PC-3 (cell line): ENCODE measurements around the gene POP4. TPM values are rescaled to one million over a fixed set of nuclear protein-coding genes. Genes with fewer than 3 reads are reported as not detected.

Experiments used
- ATAC-seq: fragments of 200-7000 bp; cut with Tn5 transposase; 2 replicates; pipeline ENCODE4 v1.9.1; 2020; ENCODE audit warnings: mild to moderate bottlenecking, moderate library complexity
- BruUV-seq: library from RNA; stranded (reverse); fragments of 400-500 nt; replicated peaks from 2 replicates; lab custom pipeline; 2021; lab: Mats Ljungman, UMichigan
- CTCF ChIA-PET: fragments of 300-600 bp; sonication (Branson Sonifier 250); formaldehyde crosslinking; loops from one replicate; lab custom pipeline; 2022; ENCODE audit warnings: antibody characterized with exemption; lab: Charles Lee
- POLR2A ChIA-PET: fragments of 300-600 bp; sonication (Branson Sonifier 250); formaldehyde crosslinking; loops from one replicate; lab custom pipeline; 2022; ENCODE audit warnings: antibody characterized with exemption; ENCODE audit not compliant: unreplicated experiment; lab: Charles Lee
- DNase-seq: peaks from one replicate; pipeline ENCODE4 v3.0.0-alpha.2; 2015
- H2AFZ ChIP-seq: fragments of 300-600 bp; sonication (generic); 2 replicates; pipeline ENCODE4 v1.6.0; 2016; ENCODE audit warnings: antibody characterized with exemption, low read length
- H3F3A ChIP-seq: fragments of 300-600 bp; sonication (generic); one replicate; pipeline ENCODE4 v1.6.0; 2017; ENCODE audit warnings: antibody characterized with exemption, low read length, control low read depth, mild to moderate bottlenecking; ENCODE audit not compliant: unreplicated experiment
- H3K27ac ChIP-seq: fragments of 300-600 bp; sonication (generic); 2 replicates; pipeline ENCODE4 v1.5.1; 2016; ENCODE audit warnings: mild to moderate bottlenecking, low read length
- H3K27me3 ChIP-seq: fragments of 300-600 bp; sonication (generic); 2 replicates; pipeline ENCODE4 v1.6.1; 2016; ENCODE audit warnings: low read length, mixed read lengths
- H3K36me3 ChIP-seq: fragments of 300-600 bp; sonication (generic); 2 replicates; pipeline ENCODE4 v1.6.1; 2016; ENCODE audit warnings: low read depth, mixed run types, low read length, mixed read lengths
- H3K4me1 ChIP-seq: fragments of 300-600 bp; sonication (generic); 2 replicates; pipeline ENCODE4 v1.5.1; 2016; ENCODE audit warnings: low read length; ENCODE audit not compliant: insufficient read depth
- H3K4me2 ChIP-seq: fragments of 300-600 bp; sonication (generic); 2 replicates; pipeline ENCODE4 v1.6.0; 2016; ENCODE audit warnings: low read length
- H3K4me3 ChIP-seq: fragments of 300-600 bp; sonication (generic); 2 replicates; pipeline ENCODE4 v1.5.1; 2016; ENCODE audit warnings: mild to moderate bottlenecking, low read length, mixed read lengths
- H3K79me2 ChIP-seq: fragments of 300-600 bp; sonication (generic); 2 replicates; pipeline ENCODE4 v1.6.1; 2017; ENCODE audit warnings: low read length, mixed read lengths
- H3K9ac ChIP-seq: fragments of 300-600 bp; sonication (generic); 2 replicates; pipeline ENCODE4 v1.6.0; 2016; ENCODE audit warnings: mild to moderate bottlenecking, low read length
- H3K9me2 ChIP-seq: fragments of 300-600 bp; sonication (generic); replicated peaks from 2 replicates; pipeline ENCODE4 v1.6.1; 2016; ENCODE audit warnings: mixed run types, low read length, mixed read lengths
- H3K9me3 ChIP-seq: fragments of 300-600 bp; sonication (generic); 2 replicates; pipeline ENCODE4 v1.6.1; 2016; ENCODE audit warnings: low read length, mixed read lengths
- H4K20me1 ChIP-seq: fragments of 300-600 bp; sonication (generic); 2 replicates; pipeline ENCODE4 v1.6.1; 2016; ENCODE audit warnings: low read length, mixed read lengths
- EZH2 ChIP-seq: fragments of 300-600 bp; sonication (generic); IDR thresholded peaks from one replicate; pipeline ENCODE4 v1.6.1; 2017; ENCODE audit warnings: antibody characterized with exemption, mild to moderate bottlenecking, low read length; ENCODE audit not compliant: unreplicated experiment
- EZH2phosphoT487 ChIP-seq: fragments of 300-600 bp; sonication (generic); IDR thresholded peaks from 2 replicates; pipeline ENCODE4 v1.6.1; 2018; ENCODE audit warnings: mild to moderate bottlenecking, antibody characterized with exemption, low read length, borderline replicate concordance
- intact Hi-C: fragments of 100-400 bp; cut with micrococcal nuclease; formaldehyde crosslinking; loops from 2 replicates; pipeline ENCODE4 v1.9.0; 2023
- total RNA-seq: library from RNA; depleted of rRNA; stranded (reverse); fragments of >200 nt; gene quantifications from 2 replicates; pipeline ENCODE4 v1.2.3, GENCODE V29; 2014
- TF ChIP-seq, protein P1 (sequence below): fragments of 300-600 bp; sonication (generic); conservative IDR thresholded peaks from 2 replicates; pipeline ENCODE4 v1.5.1; 2017; ENCODE audit warnings: antibody characterized with exemption, low read depth, mild to moderate bottlenecking, low read length

Gene POP4
- total RNA-seq, 1 experiment from 2014 or later = 115 TPM

DNA sequence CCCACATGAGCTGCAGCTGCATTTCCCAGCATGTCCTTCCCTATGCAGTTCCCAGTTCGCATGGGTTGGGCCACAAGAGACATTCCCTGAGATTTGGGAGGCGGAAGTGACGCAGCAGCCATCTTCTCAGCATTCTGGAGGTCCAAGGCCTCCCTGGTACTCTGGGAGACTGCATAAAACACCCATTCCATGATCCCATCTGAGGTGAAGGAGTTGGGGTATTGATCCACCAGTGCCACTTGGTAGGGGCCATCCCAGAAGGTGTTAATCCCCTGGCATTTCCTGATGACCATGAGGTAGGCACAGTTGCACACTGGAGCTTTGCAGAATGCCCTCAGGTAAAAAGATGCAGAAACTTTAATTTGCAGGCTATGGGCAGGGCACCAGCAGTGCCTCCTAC lies 25.4 kb downstream of the POP4 start:
- H3K4me2 ChIP-seq = no peak overlapping the region
- H2AFZ ChIP-seq = no peak overlapping the region
- no peak overlapping the region for H3K9ac ChIP-seq
- H3K9me2 ChIP-seq = no peaks in the 10 kb centered on the region
- ATAC-seq (no peak), DNase-seq (no peak)
- TF ChIP-seq, protein P1, sequence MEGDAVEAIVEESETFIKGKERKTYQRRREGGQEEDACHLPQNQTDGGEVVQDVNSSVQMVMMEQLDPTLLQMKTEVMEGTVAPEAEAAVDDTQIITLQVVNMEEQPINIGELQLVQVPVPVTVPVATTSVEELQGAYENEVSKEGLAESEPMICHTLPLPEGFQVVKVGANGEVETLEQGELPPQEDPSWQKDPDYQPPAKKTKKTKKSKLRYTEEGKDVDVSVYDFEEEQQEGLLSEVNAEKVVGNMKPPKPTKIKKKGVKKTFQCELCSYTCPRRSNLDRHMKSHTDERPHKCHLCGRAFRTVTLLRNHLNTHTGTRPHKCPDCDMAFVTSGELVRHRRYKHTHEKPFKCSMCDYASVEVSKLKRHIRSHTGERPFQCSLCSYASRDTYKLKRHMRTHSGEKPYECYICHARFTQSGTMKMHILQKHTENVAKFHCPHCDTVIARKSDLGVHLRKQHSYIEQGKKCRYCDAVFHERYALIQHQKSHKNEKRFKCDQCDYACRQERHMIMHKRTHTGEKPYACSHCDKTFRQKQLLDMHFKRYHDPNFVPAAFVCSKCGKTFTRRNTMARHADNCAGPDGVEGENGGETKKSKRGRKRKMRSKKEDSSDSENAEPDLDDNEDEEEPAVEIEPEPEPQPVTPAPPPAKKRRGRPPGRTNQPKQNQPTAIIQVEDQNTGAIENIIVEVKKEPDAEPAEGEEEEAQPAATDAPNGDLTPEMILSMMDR = no peak
- TF ChIP-seq EZH2phosphoT487 (no peak), EZH2 (no peak)
- ChIA-PET POLR2A (no interaction called here), CTCF (interaction anchor here (0.6 to 0.7 kb wide), 2 partner anchors 35 to 602 kb away, joined by 3 to 6 read pairs; no protein-coding TSS in a partner anchor)
- BruUV-seq = no TSS peak
- no peaks in the 10 kb centered on the region for H3F3A ChIP-seq
- H3K27ac ChIP-seq = no peak overlapping the region
- H3K9me3 ChIP-seq = no peaks in the 10 kb centered on the region
- no peaks in the 10 kb centered on the region for H3K36me3 ChIP-seq
- H3K4me3 ChIP-seq = no peak overlapping the region
- no peaks in the 10 kb centered on the region for H3K79me2 ChIP-seq
- no peaks in the 10 kb centered on the region for H4K20me1 ChIP-seq
- no peaks in the 10 kb centered on the region for H3K27me3 ChIP-seq
- H3K4me1 ChIP-seq = no peaks in the 10 kb centered on the region
- intact Hi-C loops = no loop called here

DNA sequence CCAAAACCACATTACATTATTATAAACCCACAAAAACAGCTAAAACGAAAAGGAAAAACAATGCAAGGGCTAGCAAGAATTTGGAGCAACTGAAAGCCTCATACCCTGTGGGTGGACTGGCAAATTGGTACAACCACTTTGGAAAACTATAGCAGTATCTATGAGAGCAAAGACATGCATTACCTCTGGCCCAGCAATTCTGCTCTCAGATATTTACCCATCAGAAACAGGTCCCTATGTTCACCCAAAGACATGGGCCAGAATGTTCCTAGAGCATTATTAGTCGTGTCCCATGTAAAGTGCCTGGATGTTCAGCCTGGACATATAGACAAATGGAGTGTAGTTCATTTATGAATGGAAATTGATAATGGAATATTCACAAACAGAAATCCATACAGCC lies 27.9 kb downstream of the POP4 start:
- TF ChIP-seq EZH2 = no peak
- TF ChIP-seq, protein P1 = no peak
- no peak for TF ChIP-seq EZH2phosphoT487
- CTCF ChIA-PET = no interaction called here

DNA sequence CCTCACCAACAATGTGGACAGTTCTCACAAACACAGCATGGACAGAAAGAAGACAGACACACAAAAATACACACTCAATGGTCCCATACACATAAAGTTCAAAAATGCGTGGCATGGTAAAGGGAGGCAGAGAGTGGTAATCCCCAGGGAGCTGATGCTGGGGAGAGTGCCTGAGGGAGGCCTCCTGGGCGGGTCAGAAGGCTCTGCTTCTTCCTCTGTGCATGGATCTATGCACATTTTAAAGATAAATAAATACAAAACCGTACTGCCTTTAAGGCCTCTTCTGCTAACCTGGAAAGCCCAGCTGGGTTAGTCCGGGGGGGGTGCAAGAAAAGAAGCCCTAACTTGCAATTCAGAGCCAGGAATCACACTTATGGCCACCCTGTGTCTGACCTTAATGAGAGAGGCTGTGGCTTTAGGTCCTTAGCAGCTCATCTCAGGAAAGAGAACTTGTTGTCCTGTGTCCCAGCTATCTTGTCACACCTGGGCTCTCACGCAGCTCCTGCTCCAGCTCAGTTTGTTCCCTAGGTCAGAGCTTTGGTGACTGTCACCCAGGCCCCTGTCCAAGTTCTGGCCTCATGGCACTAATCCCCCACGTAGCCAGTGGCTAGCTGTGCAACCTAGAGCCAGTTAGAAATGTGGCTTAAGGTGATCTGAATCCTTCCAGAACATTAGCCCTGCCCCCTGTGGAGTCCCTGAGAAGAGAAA lies 28.5 kb downstream of the POP4 start:
- no peaks in the 10 kb centered on the region for H3K27me3 ChIP-seq
- ChIA-PET CTCF (no interaction called here), POLR2A (no interaction called here)
- TF ChIP-seq EZH2 (no peak), EZH2phosphoT487 (no peak)
- TF ChIP-seq, protein P1 = no peak
- no peaks in the 10 kb centered on the region for H3K9me3 ChIP-seq
- no peak overlapping the region for H3K27ac ChIP-seq
- no TSS peak for BruUV-seq
- intact Hi-C loops = no loop called here
- H3K79me2 ChIP-seq = no peaks in the 10 kb centered on the region
- no peaks in the 10 kb centered on the region for H3K36me3 ChIP-seq
- no peak overlapping the region for H2AFZ ChIP-seq
- H4K20me1 ChIP-seq = no peaks in the 10 kb centered on the region
- no peaks in the 10 kb centered on the region for H3F3A ChIP-seq
- DNase-seq (no peak), ATAC-seq (no peak)
- H3K9ac ChIP-seq = no peak overlapping the region
- H3K4me1 ChIP-seq = no peaks in the 10 kb centered on the region
- no peaks in the 10 kb centered on the region for H3K9me2 ChIP-seq
- no peak overlapping the region for H3K4me3 ChIP-seq
- H3K4me2 ChIP-seq = no peak overlapping the region

More for the DNA sequence above, 27.9 kb downstream of the POP4 start:
- H3K9me2 ChIP-seq = no peaks in the 10 kb centered on the region
- no peak overlapping the region for H3K27ac ChIP-seq
- H3K4me2 ChIP-seq = no peak overlapping the region
- no peaks in the 10 kb centered on the region for H3K9me3 ChIP-seq
- H3K27me3 ChIP-seq = no peaks in the 10 kb centered on the region
- H3K36me3 ChIP-seq = no peaks in the 10 kb centered on the region
- intact Hi-C loops = no loop called here
- H3F3A ChIP-seq = no peaks in the 10 kb centered on the region
- no TSS peak for BruUV-seq
- H3K4me1 ChIP-seq = no peaks in the 10 kb centered on the region
- no peak overlapping the region for H3K9ac ChIP-seq
- DNase-seq (no peak), ATAC-seq (no peak)
- no peak overlapping the region for H3K4me3 ChIP-seq
- no peaks in the 10 kb centered on the region for H4K20me1 ChIP-seq
- H2AFZ ChIP-seq = no peak overlapping the region
- H3K79me2 ChIP-seq = no peaks in the 10 kb centered on the region
- POLR2A ChIA-PET = no interaction called here
